Gastrocnemius medialis (tissue), 4 donors: ENCODE results near the gene SULT1A1. TPM values are rescaled to one million over a fixed set of nuclear protein-coding genes. Genes with fewer than 3 reads are reported as not detected.

Experiments
- ATAC-seq, 2 donors: fragments of 150-250 bp; one replicate each; pipeline ENCODE4 v1.9.1; 2016
- DNase-seq, 2 donors: peaks; one replicate each; pipeline ENCODE4 v3.0.0-alpha.2; 2019
- H3K27ac ChIP-seq, 4 donors: fragments of 200-600 bp; sonication (generic); 1 replicate in 1 of 4; 2 replicates in 3 of 4; pipeline ENCODE4 v1.5.1; 2016 to 2018; ENCODE audit warnings: mild to moderate bottlenecking in 2 of 4, moderate library complexity in 1 of 4
- H3K27me3 ChIP-seq, 3 donors: fragments of 200-600 bp; sonication (generic) in 2 of 3; 1 replicate in 1 of 3; 2 replicates in 2 of 3; pipeline versions ENCODE4 v1.5.1 to v1.6.0; 2016 to 2019; ENCODE audit warnings: mild to moderate bottlenecking in 1 of 3, moderate library complexity in 1 of 3
- H3K36me3 ChIP-seq, 2 donors: fragments of 200-600 bp; sonication (generic) in 1 of 2; one replicate each; pipeline ENCODE4 v1.5.1; 2017 to 2018
- H3K4me1 ChIP-seq, 2 donors: fragments of 200-600 bp; sonication (generic) in 1 of 2; one replicate each; pipeline ENCODE4 v1.5.1; 2016 to 2017; ENCODE audit warnings: mild to moderate bottlenecking in 2 of 2
- H3K4me3 ChIP-seq, 4 donors: fragments of 200-600 bp; sonication (generic) in 3 of 4; 1 replicate in 1 of 4; 2 replicates in 3 of 4; pipeline ENCODE4 v1.5.1; 2016 to 2019; ENCODE audit warnings: mild to moderate bottlenecking in 2 of 4
- H3K9me3 ChIP-seq, 3 donors: fragments of 200-600 bp; sonication (generic) in 2 of 3; 1 replicate in 1 of 3; 2 replicates in 2 of 3; pipeline ENCODE4 v1.5.1; 2016 to 2019
- POLR2A ChIP-seq, 2 donors: fragments of 450-650 bp; IDR thresholded peaks; one replicate each; pipeline ENCODE4 v1.6.1; 2017; ENCODE audit warnings: antibody characterized with exemption in 2 of 2, mild to moderate bottlenecking in 2 of 2, moderate library complexity in 2 of 2
- in situ Hi-C, 4 donors: fragments of 200-750 bp; cut with MboI; loops; one replicate each; pipeline versions ENCODE4 v1.15.0 to v1.8.0; 2017; ENCODE audit warnings: low sequenced_read_pairs in 4 of 4
- intact Hi-C: fragments of 100-400 bp; cut with DNase I; formaldehyde crosslinking; loops from one replicate; pipeline ENCODE4 v1.15.1; 2023; ENCODE audit warnings: low total_unique reads
- total RNA-seq, 4 donors: library from RNA; depleted of rRNA; stranded (reverse); fragments of >200 nt; gene quantifications; one replicate each; pipeline versions ENCODE4 v1.1.0 to v1.2.3, GENCODE V29; 2016
- TF ChIP-seq, protein P1 (sequence below), 5 experiments: fragments of 450-650 bp in 3 of 5; fragments of 200-600 bp in 2 of 5; sonication (generic) in 2 of 5; IDR thresholded peaks in 4 of 5; conservative IDR thresholded peaks in 1 of 5; 1 replicate in 4 of 5; 2 replicates in 1 of 5; pipeline ENCODE4 v1.5.1; 2016 to 2019; ENCODE audit warnings: antibody characterized with exemption in 5 of 5, mild to moderate bottlenecking in 3 of 5, moderate library complexity in 3 of 5

Gene SULT1A1
- total RNA-seq, 4 donors from 2014 or later: 5.7 to 10.0 (median 8.2) TPM

DNA sequence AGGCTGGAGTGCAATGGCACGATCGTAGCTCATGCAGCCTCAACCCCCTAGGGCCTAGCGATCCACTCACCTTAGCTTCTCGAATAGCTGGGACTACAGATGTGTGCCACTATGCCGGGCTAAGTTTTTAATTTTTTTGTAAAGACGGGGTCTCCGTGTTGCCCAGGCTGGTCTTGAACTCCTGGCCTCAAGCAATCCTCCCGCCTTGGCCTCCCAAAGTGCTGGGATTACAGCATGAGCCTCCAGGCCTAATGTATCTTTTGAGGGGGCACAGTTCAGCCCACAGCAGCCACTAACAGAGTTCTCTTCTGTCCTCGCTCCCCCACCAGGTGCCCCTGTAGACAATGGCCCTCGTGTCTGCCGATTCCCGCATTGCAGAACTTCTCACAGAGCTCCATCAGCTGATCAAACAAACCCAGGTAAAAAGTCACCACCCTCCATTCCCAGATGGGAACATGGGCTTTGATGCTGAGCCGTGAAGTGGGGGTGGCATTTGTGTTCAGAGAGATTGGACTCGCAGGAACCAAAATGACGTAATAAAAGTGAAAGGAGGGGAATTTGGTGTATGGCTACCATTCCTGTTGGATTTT, 29.0 kb downstream of the SULT1A1 start:
- Histone ChIP-seq H3K27me3 (no peaks in the 10 kb centered on the region), H3K9me3 (no peaks in the 10 kb centered on the region), H3K27ac (no peak overlapping the region), H3K36me3 (peaks cover 2 to 42% of the 10 kb centered on the region in 2 donors), H3K4me1 (no peaks in the 10 kb centered on the region), H3K4me3 (no peak overlapping the region)
- in situ Hi-C loops: no loop called here
- ATAC-seq (no peak), DNase-seq (no peak)
- TF ChIP-seq POLR2A (IDR thresholded peaks at IDR 0.05): no peak
- TF ChIP-seq, protein P1, sequence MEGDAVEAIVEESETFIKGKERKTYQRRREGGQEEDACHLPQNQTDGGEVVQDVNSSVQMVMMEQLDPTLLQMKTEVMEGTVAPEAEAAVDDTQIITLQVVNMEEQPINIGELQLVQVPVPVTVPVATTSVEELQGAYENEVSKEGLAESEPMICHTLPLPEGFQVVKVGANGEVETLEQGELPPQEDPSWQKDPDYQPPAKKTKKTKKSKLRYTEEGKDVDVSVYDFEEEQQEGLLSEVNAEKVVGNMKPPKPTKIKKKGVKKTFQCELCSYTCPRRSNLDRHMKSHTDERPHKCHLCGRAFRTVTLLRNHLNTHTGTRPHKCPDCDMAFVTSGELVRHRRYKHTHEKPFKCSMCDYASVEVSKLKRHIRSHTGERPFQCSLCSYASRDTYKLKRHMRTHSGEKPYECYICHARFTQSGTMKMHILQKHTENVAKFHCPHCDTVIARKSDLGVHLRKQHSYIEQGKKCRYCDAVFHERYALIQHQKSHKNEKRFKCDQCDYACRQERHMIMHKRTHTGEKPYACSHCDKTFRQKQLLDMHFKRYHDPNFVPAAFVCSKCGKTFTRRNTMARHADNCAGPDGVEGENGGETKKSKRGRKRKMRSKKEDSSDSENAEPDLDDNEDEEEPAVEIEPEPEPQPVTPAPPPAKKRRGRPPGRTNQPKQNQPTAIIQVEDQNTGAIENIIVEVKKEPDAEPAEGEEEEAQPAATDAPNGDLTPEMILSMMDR (IDR thresholded peaks at IDR 0.05 in 4 of 5, conservative IDR thresholded peaks at IDR 0.05 in 1 of 5): no peak
- intact Hi-C loops: no loop called here

DNA sequence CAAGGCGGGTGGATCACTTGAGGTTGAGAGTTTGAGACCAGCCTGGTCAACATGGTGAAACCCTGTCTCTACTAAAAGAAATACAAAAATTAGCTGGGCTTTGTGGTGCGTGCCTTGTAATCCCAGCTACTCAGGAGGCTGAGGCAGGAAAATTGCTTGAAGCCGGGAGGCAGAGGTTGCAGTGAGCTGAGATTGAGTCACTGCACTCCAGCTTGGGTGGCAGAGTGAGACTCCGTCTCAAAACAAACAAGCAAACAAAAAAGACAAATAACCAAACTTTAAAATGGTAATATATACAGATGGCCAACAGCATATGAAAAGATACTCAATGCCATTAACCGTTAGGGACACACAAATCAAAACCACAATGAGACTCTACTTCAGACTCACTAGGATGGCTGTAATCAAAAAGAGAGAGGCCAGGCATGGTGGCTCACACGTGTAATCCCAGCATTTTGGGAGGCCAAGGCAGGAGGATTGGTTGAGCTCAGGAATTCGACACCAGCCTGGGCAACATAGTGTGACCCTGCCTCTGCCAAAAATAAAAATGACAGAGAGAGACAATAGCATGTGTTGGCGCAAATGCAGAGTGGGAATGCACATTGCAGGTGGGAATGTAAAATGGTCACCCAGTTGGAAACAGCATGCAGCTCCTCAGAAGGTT, 34.3 kb downstream of the SULT1A1 start:
- Histone ChIP-seq H3K27me3 (no peaks in the 10 kb centered on the region), H3K27ac (no peak overlapping the region), H3K9me3 (no peaks in the 10 kb centered on the region), H3K4me3 (no peak overlapping the region), H3K4me1 (peaks cover 7 to 22% of the 10 kb centered on the region in 2 donors), H3K36me3 (peaks cover 0 to 5% of the 10 kb centered on the region in 2 donors)
- ATAC-seq (no peak), DNase-seq (no peak)
- intact Hi-C loops: no loop called here
- in situ Hi-C loops: no loop called here
- TF ChIP-seq, protein P1 (IDR thresholded peaks at IDR 0.05 in 4 of 5, conservative IDR thresholded peaks at IDR 0.05 in 1 of 5): no peak
- no peak for TF ChIP-seq POLR2A (IDR thresholded peaks at IDR 0.05)

DNA sequence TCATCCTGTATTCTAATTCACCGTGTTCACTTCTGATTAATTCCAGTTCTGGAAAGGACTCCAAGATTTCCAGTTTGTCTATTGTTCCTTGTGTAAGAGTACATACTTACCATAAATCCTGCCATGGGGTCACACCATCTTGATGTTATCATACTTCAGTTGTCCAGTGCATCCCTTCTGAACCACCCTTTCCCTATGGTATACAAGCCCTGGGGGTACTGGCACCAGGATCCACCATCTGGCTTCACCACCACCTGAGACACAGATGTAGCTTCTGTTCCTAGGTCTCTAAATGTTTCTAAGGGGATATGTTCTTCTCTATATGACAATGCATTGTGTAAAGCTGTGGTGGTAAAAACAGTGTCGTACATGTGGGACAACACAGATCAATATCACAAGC, 34.9 kb downstream of the SULT1A1 start:
- Histone ChIP-seq H3K9me3 (no peaks in the 10 kb centered on the region), H3K27ac (no peak overlapping the region), H3K4me3 (no peak overlapping the region), H3K27me3 (no peaks in the 10 kb centered on the region), H3K4me1 (peaks cover 7 to 22% of the 10 kb centered on the region in 2 donors), H3K36me3 (no peaks in the 10 kb centered on the region)
- no peak for TF ChIP-seq POLR2A (IDR thresholded peaks at IDR 0.05)
- TF ChIP-seq, protein P1 (IDR thresholded peaks at IDR 0.05 in 4 of 5, conservative IDR thresholded peaks at IDR 0.05 in 1 of 5): no peak
- intact Hi-C loops: no loop called here
- in situ Hi-C loops: no loop called here
- DNase-seq: no peak
- ATAC-seq: no peak

DNA sequence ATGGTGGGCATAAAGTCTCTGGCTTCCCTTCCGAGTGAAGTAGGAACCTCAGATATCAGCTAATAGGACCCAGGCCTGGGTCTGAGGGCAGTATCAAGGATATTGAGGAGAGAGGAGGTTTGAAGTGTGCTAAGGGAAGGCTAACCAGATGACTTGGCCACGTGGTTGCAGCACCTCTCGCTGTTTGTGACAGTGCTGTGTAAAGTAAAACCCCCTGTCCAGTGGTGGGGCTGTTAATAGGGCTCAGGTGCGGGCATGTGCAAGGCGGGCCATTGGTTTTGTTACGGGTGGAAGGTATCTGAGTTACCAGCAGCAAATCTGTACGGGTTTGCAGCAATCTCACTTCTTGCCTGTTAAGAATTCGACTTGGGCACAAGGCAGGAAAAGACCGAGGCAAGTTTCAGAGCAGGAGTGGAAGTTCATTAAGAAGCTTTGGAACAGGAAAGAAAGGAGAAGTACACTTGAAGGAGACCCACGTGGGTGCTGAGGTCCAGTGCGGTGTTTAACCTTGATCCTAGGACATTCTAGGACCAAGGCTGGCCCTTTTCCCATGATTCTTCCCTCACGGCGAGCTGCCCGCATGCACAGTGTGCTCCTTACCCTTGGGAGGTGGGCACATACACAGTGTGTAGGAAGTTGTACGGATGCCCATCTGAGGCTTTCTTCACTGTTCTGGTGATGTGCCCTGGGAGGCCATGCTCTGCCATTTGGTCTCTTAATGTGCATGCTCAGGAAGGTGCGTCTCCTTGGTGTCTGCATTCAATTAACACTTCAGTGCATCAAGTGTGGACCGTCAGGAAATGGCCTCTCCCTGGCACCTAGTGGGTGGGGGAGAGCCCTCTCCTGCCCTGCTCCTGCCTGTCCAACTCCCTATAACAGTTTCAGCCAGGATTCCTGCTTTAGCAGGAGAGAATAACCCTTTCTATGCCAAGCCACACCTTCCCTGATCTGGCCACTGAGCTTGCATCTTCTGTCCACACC, 35.8 kb downstream of the SULT1A1 start:
- DNase-seq (no peak), ATAC-seq (no peak)
- Histone ChIP-seq H3K9me3 (no peaks in the 10 kb centered on the region), H3K4me1 (peaks cover 7 to 22% of the 10 kb centered on the region in 2 donors), H3K36me3 (no peaks in the 10 kb centered on the region), H3K27ac (no peak overlapping the region), H3K4me3 (no peak overlapping the region), H3K27me3 (no peaks in the 10 kb centered on the region)
- in situ Hi-C loops (no loop called here), intact Hi-C loops (no loop called here)
- no peak for TF ChIP-seq POLR2A (IDR thresholded peaks at IDR 0.05)
- TF ChIP-seq, protein P1 (IDR thresholded peaks at IDR 0.05 in 4 of 5, conservative IDR thresholded peaks at IDR 0.05 in 1 of 5): no peak
